ENCODE measurements around the gene HTT. TPM values are rescaled to one million over a fixed set of nuclear protein-coding genes. Genes with fewer than 3 reads are reported as not detected.
A peak's percentile ranks its signal among the peaks of the same experiment; 100 is the strongest.

Gene HTT
- total and polyA plus RNA-seq, 3 experiments from 2014 or later = 5.1 to 58.6 (median 54.7) TPM

GRCh38 chr4:3268395-3269104 lies 194.1 kb downstream of the HTT start:
- peak in 1 of 5 donors; percentile 42 for DNase-seq
- Histone ChIP-seq H3K9me3 (ENCODE audit: low read length) (no peaks in the 10 kb centered on the region), H3K4me3 (ENCODE audit: low read length) (no peak overlapping the region), H3K27ac (ENCODE audit: low read depth, low read length) (no peak overlapping the region), H3K27me3 (ENCODE audit: insufficient read depth, low read length, poor library complexity, severe bottlenecking) (no peaks in the 10 kb centered on the region), H3K4me1 (ENCODE audit: insufficient read depth, low read length) (no peaks in the 10 kb centered on the region), H3K36me3 (ENCODE audit: insufficient read depth, low read length) (no peaks in the 10 kb centered on the region)
- Mint-ChIP-seq H3K36me3 (no peaks in the 10 kb centered on the region), H3K4me1 (no peaks in the 10 kb centered on the region), H3K4me3 (no peak overlapping the region), H3K27me3 (no peaks in the 10 kb centered on the region), H3K9me3 (no peaks in the 10 kb centered on the region), H3K27ac (no peak overlapping the region)
- CTCF ChIA-PET = no interaction called here
- POLR2A ChIA-PET = no interaction called here

- no peaks in the 10 kb centered on the region for H3K27me3 Mint-ChIP-seq
- ChIA-PET POLR2A (no interaction called here), CTCF (no interaction called here)
- DNase-seq = no peak
- no peaks in the 10 kb centered on the region for H3K4me1 ChIP-seq (ENCODE audit: insufficient read depth, low read length)
- H3K4me3 ChIP-seq (ENCODE audit: low read length) = no peak overlapping the region
- H3K4me3 Mint-ChIP-seq = no peak overlapping the region
- peak overlapping the region in 1 of 8 donors; percentile 29 for H3K27ac Mint-ChIP-seq
- no peaks in the 10 kb centered on the region for H3K4me1 Mint-ChIP-seq
- H3K27ac ChIP-seq (ENCODE audit: low read depth, low read length) = no peak overlapping the region
- no peaks in the 10 kb centered on the region for H3K9me3 ChIP-seq (ENCODE audit: low read length)
- no peaks in the 10 kb centered on the region for H3K27me3 ChIP-seq (ENCODE audit: insufficient read depth, low read length, poor library complexity, severe bottlenecking)
- H3K9me3 Mint-ChIP-seq = no peaks in the 10 kb centered on the region
- H3K36me3 ChIP-seq (ENCODE audit: insufficient read depth, low read length) = no peaks in the 10 kb centered on the region
- no peaks in the 10 kb centered on the region for H3K36me3 Mint-ChIP-seq
Measured at GRCh38 chr4:3269105-3269927, 194.8 kb downstream of the HTT start.

DNA sequence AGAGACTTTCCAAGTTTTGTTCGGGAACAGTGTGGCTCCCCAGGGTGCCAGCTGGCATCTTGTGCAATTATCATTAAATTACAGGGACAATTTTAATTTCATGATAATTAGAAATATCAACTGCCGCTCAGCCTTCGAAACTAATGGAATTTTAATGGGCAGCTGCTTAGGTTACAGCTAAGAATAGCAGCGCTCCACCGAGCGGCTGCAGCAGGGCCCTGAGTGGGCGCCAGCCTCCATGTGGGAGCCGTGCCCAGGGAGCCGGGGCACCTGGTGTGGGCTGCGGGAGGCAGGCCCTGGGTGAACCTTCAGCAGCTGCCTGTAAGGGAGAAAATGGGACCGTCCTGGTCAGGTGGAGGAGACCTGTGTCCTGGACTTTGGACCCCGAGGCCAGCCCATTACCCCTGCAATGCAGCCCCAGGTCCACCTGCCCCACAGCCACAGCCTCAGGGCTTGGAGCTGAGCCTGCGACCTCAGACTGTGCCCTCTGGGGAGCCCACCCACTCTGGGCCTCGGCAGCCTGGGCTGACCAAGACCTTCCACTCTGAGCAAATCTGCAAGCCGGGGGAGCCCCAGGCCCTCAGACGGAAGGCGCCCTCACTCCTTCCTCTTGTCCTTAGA lies 195.6 kb downstream of the HTT start:
- Histone ChIP-seq H3K27me3 (ENCODE audit: insufficient read depth, low read length, poor library complexity, severe bottlenecking) (no peaks in the 10 kb centered on the region), H3K4me3 (ENCODE audit: low read length) (no peak overlapping the region), H3K4me1 (ENCODE audit: insufficient read depth, low read length) (no peaks in the 10 kb centered on the region), H3K27ac (ENCODE audit: low read depth, low read length) (no peak overlapping the region), H3K36me3 (ENCODE audit: insufficient read depth, low read length) (no peaks in the 10 kb centered on the region), H3K9me3 (ENCODE audit: low read length) (no peaks in the 10 kb centered on the region)
- CTCF ChIA-PET = interaction anchor here (1.0 kb wide), 1 partner anchor 12 kb away, joined by 3 read pairs; no protein-coding TSS in a partner anchor
- H3K27me3 Mint-ChIP-seq = no peaks in the 10 kb centered on the region
- H3K36me3 Mint-ChIP-seq = no peaks in the 10 kb centered on the region
- DNase-seq = no peak
- no peak overlapping the region for H3K27ac Mint-ChIP-seq
- no peaks in the 10 kb centered on the region for H3K9me3 Mint-ChIP-seq
- no peak overlapping the region for H3K4me3 Mint-ChIP-seq
- POLR2A ChIA-PET = no interaction called here
- H3K4me1 Mint-ChIP-seq = no peaks in the 10 kb centered on the region

GRCh38 chr4:3271131-3271530 lies 196.7 kb downstream of the HTT start:
- POLR2A ChIA-PET = no interaction called here
- H3K4me3 ChIP-seq (ENCODE audit: low read length) = no peak overlapping the region
- no peak for DNase-seq

GRCh38 chr4:3276986-3277385 lies 202.5 kb downstream of the HTT start:
- H3K36me3 Mint-ChIP-seq = peaks cover 1 to 25% (median 7%) of the 10 kb centered on the region in 3 donors
- H3K27ac ChIP-seq (ENCODE audit: low read depth, low read length) = no peak overlapping the region
- H3K27ac Mint-ChIP-seq = no peak overlapping the region
- no peak overlapping the region for H3K4me3 Mint-ChIP-seq
- CTCF ChIA-PET = no interaction called here
- POLR2A ChIA-PET = no interaction called here
- H3K27me3 ChIP-seq (ENCODE audit: insufficient read depth, low read length, poor library complexity, severe bottlenecking) = no peaks in the 10 kb centered on the region
- peaks cover 0 to 7% (median 6%) of the 10 kb centered on the region in 5 donors for H3K9me3 Mint-ChIP-seq
- no peak overlapping the region for H3K4me3 ChIP-seq (ENCODE audit: low read length)
- peaks cover 6 to 22% of the 10 kb centered on the region in 2 donors for H3K27me3 Mint-ChIP-seq
- H3K4me1 ChIP-seq (ENCODE audit: insufficient read depth, low read length) = no peaks in the 10 kb centered on the region
- H3K36me3 ChIP-seq (ENCODE audit: insufficient read depth, low read length) = no peaks in the 10 kb centered on the region
- no peak for DNase-seq
- no peaks in the 10 kb centered on the region for H3K4me1 Mint-ChIP-seq
- no peaks in the 10 kb centered on the region for H3K9me3 ChIP-seq (ENCODE audit: low read length)

More at GRCh38 chr4:3271131-3271530, 196.7 kb downstream of the HTT start:
- H3K9me3 Mint-ChIP-seq = no peaks in the 10 kb centered on the region
- H3K27me3 Mint-ChIP-seq = no peaks in the 10 kb centered on the region
- H3K4me1 Mint-ChIP-seq = no peaks in the 10 kb centered on the region
- CTCF ChIA-PET = interaction anchor here (1.0 kb wide), 1 partner anchor 13 kb away, joined by 3 read pairs; no protein-coding TSS in a partner anchor
- no peaks in the 10 kb centered on the region for H3K36me3 ChIP-seq (ENCODE audit: insufficient read depth, low read length)
- no peaks in the 10 kb centered on the region for H3K36me3 Mint-ChIP-seq
- H3K4me3 Mint-ChIP-seq = no peak overlapping the region
- H3K27ac Mint-ChIP-seq = no peak overlapping the region
- H3K4me1 ChIP-seq (ENCODE audit: insufficient read depth, low read length) = no peaks in the 10 kb centered on the region
- H3K27me3 ChIP-seq (ENCODE audit: insufficient read depth, low read length, poor library complexity, severe bottlenecking) = no peaks in the 10 kb centered on the region
- H3K27ac ChIP-seq (ENCODE audit: low read depth, low read length) = no peak overlapping the region
- H3K9me3 ChIP-seq (ENCODE audit: low read length) = no peaks in the 10 kb centered on the region

GRCh38 chr4:3280466-3280865 lies 206.0 kb downstream of the HTT start:
- Mint-ChIP-seq H3K4me3 (no peak overlapping the region), H3K27me3 (peaks cover 10 to 34% of the 10 kb centered on the region in 2 donors), H3K4me1 (no peaks in the 10 kb centered on the region), H3K9me3 (peaks cover 0 to 12% (median 10%) of the 10 kb centered on the region in 5 donors), H3K27ac (no peak overlapping the region), H3K36me3 (peaks cover 1 to 37% (median 7%) of the 10 kb centered on the region in 3 donors)
- H3K4me3 ChIP-seq (ENCODE audit: low read length) = no peak overlapping the region
- CTCF ChIA-PET = no interaction called here
- no peaks in the 10 kb centered on the region for H3K27me3 ChIP-seq (ENCODE audit: insufficient read depth, low read length, poor library complexity, severe bottlenecking)
- H3K4me1 ChIP-seq (ENCODE audit: insufficient read depth, low read length) = no peaks in the 10 kb centered on the region
- H3K9me3 ChIP-seq (ENCODE audit: low read length) = no peaks in the 10 kb centered on the region
- DNase-seq = no peak
- POLR2A ChIA-PET = no interaction called here
- H3K36me3 ChIP-seq (ENCODE audit: insufficient read depth, low read length) = no peaks in the 10 kb centered on the region
- no peak overlapping the region for H3K27ac ChIP-seq (ENCODE audit: low read depth, low read length)

- peaks cover 0 to 12% (median 10%) of the 10 kb centered on the region in 5 donors for H3K9me3 Mint-ChIP-seq
- peaks cover 1 to 34% (median 7%) of the 10 kb centered on the region in 3 donors for H3K36me3 Mint-ChIP-seq
- no peak overlapping the region for H3K27ac ChIP-seq (ENCODE audit: low read depth, low read length)
- H3K27me3 ChIP-seq (ENCODE audit: insufficient read depth, low read length, poor library complexity, severe bottlenecking) = no peaks in the 10 kb centered on the region
- no peaks in the 10 kb centered on the region for H3K9me3 ChIP-seq (ENCODE audit: low read length)
- no peak overlapping the region for H3K27ac Mint-ChIP-seq
- H3K4me1 ChIP-seq (ENCODE audit: insufficient read depth, low read length) = no peaks in the 10 kb centered on the region
- H3K4me3 ChIP-seq (ENCODE audit: low read length) = no peak overlapping the region
- no peak for DNase-seq
- no peaks in the 10 kb centered on the region for H3K4me1 Mint-ChIP-seq
- ChIA-PET CTCF (no interaction called here), POLR2A (no interaction called here)
- no peaks in the 10 kb centered on the region for H3K36me3 ChIP-seq (ENCODE audit: insufficient read depth, low read length)
- H3K27me3 Mint-ChIP-seq = peaks cover 13 to 40% of the 10 kb centered on the region in 2 donors
- no peak overlapping the region for H3K4me3 Mint-ChIP-seq
Measured at GRCh38 chr4:3283483-3283882, 209.0 kb downstream of the HTT start.

DNA sequence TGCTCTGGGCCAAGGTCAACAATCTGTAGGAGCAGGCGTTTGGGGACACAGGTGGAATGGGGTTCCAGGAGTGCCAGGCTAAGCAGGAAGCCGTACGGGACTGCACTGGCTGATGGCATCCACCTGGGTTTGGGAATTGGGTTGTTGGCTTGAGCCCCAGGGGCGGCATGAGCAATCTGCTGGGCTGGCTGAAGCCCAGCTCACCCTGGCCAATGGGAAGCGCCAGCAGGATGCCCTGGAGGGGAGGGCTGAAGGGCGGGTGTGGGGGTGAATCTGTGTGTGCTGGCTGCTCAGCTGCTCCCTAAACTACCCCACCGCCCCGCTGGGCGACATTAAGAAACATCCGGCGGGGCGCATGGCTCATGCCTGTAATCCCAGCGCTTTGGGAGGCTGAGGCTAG lies 209.4 kb downstream of the HTT start:
- POLR2A ChIA-PET = no interaction called here
- H3K4me3 ChIP-seq (ENCODE audit: low read length) = no peak overlapping the region
- CTCF ChIA-PET = no interaction called here
- Mint-ChIP-seq H3K36me3 (peaks cover 1 to 32% (median 7%) of the 10 kb centered on the region in 3 donors), H3K4me3 (no peak overlapping the region), H3K4me1 (no peaks in the 10 kb centered on the region), H3K27ac (no peak overlapping the region), H3K27me3 (peaks cover 14 to 40% of the 10 kb centered on the region in 2 donors), H3K9me3 (peaks cover 0 to 12% (median 10%) of the 10 kb centered on the region in 5 donors)
- no peaks in the 10 kb centered on the region for H3K27me3 ChIP-seq (ENCODE audit: insufficient read depth, low read length, poor library complexity, severe bottlenecking)
- no peaks in the 10 kb centered on the region for H3K9me3 ChIP-seq (ENCODE audit: low read length)
- H3K4me1 ChIP-seq (ENCODE audit: insufficient read depth, low read length) = no peaks in the 10 kb centered on the region
- no peaks in the 10 kb centered on the region for H3K36me3 ChIP-seq (ENCODE audit: insufficient read depth, low read length)
- no peak overlapping the region for H3K27ac ChIP-seq (ENCODE audit: low read depth, low read length)
- no peak for DNase-seq

Data from CD8-positive, alpha-beta memory T cell (primary cell).